ENCODE data around the gene PIAS4.
"Not testable (repeated sequence)": the region's sequence is repeated elsewhere in the genome, so short reads cannot be mapped to it uniquely, and the experiment has no call there.

The PIAS4 gene, protein sequence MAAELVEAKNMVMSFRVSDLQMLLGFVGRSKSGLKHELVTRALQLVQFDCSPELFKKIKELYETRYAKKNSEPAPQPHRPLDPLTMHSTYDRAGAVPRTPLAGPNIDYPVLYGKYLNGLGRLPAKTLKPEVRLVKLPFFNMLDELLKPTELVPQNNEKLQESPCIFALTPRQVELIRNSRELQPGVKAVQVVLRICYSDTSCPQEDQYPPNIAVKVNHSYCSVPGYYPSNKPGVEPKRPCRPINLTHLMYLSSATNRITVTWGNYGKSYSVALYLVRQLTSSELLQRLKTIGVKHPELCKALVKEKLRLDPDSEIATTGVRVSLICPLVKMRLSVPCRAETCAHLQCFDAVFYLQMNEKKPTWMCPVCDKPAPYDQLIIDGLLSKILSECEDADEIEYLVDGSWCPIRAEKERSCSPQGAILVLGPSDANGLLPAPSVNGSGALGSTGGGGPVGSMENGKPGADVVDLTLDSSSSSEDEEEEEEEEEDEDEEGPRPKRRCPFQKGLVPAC

DNA sequence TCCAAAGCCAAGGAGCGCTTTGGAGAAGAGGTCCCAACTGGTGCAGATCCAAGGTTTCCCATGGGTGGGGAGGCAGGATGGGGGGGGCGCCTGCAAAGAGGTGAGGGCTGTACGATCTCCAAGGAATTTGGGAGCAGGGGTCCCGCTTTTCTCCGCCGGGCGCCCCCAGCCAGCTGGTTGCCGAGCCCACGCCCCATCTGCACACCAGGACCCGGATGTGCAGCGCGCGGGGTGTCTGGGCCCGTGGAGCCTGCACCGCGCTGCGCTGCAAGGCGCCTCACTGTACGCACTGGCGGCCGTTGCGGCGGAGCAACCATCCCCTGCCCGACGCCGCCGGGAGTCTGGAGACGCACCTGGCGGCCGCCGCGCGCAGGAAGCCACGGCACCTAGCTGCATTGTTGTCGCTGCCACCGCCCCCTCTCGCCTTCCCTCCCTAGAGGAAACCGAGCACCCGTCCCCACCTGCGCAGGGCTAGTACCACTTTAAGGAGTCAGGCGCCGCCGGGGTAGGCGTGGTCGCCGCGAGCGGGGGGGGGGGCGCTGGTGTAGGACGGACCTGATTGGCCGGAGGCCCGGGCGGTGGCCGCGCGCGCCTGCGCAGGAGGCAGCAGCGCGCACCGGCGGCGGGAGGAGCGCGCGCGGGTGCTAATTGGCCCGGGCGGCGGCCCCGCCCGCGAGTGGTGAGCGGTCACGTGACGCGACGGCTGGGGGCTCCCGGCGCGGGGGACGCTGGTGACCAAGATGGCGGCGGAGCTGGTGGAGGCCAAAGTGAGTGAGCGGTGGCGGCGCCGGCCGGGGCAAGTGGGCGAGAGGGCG, at the start of gene PIAS4:
Gene PIAS4 (plus strand): TSS at position 716 of the 815 bp plus-strand sequence. CDS start 25 bp downstream, at position 741.
- Histone ChIP-seq H3K36me3 (ENCODE audit: insufficient read depth, low read length) (peaks cover 4% of the 10 kb centered on the region; the same call in 1 of the 2 replicates), H3K9ac (ENCODE audit: low read depth, low read length) (peak within 1 kb of the TSS; percentile 79), H3K9me3 (ENCODE audit: control insufficient read depth, insufficient read depth, low read length) (no peaks in the 10 kb centered on the region; the same call in 1 of the 2 replicates), H3K4me1 (ENCODE audit: insufficient read depth, low read length) (0 out of 2 replicates have a peak, but pooled peaks cover 4% of the 10 kb centered on the region)

DNA sequence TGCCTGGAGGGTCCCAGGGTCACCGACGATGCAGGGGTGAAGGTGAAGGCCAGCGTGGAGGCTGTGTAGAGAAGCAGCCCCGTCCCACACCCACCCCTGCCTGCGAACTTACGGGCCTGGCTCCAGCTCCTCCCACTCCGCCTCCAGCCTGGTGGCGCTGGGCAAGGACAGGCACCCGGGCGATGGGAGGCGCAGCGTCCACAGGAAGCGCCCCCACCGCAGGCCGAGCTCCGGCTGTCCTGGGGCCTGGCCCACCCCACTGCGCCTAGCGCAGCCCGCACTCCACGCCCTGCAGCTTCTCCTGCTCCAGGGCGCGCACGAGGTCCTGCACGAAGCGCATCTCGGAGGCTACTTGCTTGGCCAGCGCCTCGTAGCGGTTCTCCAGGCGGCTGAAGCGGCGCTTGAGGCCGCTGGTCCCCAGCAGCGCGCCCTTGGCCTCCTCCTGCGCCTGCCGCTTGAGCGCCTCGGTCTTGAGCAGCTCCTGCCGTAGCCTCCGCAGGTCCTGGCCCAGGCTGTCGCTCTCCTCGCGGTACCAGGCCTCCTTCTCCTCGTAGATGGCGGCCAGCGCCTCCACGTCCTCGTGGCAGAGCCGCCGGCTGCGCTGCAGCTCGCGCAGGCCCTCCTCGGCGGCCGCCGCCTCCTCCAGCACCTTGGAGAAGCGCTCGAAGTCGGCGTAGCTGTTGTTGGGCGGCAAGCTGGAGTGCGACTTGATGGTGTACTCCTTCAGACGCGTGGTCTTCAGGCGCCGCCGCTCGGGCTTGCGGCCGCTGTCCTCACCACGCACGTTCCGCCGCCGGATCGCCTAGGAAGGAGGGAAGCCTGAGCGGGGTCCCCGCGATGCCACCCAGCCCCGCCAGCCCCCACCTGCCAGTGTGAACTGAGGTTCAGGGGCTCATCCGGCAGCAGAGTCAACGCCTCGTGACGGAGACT, 48.4 kb upstream of the PIAS4 start:
- no peaks in the 10 kb centered on the region for H3K9me3 ChIP-seq (ENCODE audit: control insufficient read depth, insufficient read depth, low read length)
- no peak overlapping the region for H3K9ac ChIP-seq (ENCODE audit: low read depth, low read length)
- H3K36me3 ChIP-seq (ENCODE audit: insufficient read depth, low read length) = peaks cover 17% of the 10 kb centered on the region
- no peaks in the 10 kb centered on the region; the same call in 1 of the 2 replicates for H3K4me1 ChIP-seq (ENCODE audit: insufficient read depth, low read length)

DNA sequence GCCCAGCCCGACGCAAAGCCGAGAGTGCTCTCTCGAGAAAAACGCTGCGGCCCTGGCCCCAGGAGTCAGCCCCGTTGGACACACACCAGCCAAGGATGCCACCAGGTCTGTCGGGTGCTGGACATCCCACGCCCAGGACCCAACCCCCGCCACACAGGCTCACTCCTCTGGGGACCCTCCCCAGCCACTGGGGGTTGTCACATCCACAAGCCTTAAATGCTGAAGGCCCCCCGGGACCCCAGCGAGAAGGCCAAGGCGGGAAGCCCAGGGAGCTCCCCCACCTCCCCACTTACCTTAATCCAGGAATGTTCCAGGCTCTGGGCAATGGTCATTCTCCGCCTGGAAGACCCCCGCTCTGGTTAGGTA, 47.8 kb upstream of the PIAS4 start:
- no peaks in the 10 kb centered on the region for H3K9me3 ChIP-seq (ENCODE audit: control insufficient read depth, insufficient read depth, low read length)
- H3K9ac ChIP-seq (ENCODE audit: low read depth, low read length) = no peak overlapping the region
- peaks cover 21% of the 10 kb centered on the region for H3K36me3 ChIP-seq (ENCODE audit: insufficient read depth, low read length)
- H3K4me1 ChIP-seq (ENCODE audit: insufficient read depth, low read length) = no peaks in the 10 kb centered on the region; the same call in 1 of the 2 replicates

DNA sequence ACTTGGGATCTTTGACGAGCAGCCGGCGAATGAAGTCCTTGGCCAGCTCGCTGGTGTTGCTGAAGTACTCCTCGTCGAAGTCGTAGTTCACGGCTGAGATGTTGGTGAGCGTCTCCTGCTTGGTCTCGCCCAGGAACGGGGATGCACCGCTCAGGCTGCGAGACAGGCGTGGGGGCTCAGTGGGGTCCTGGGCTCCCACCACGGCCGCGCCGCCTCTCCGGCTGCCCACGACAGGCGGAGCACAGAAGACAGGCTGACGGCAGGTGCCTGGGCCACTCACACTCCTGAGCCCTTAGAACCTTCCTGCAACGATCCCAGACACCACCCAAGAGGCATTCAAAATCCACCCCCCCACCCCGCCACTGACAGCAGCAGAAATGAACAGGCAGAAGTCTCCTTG, 46.5 kb upstream of the PIAS4 start:
- Histone ChIP-seq H3K4me1 (ENCODE audit: insufficient read depth, low read length) (no peaks in the 10 kb centered on the region), H3K9ac (ENCODE audit: low read depth, low read length) (no peak overlapping the region), H3K9me3 (ENCODE audit: control insufficient read depth, insufficient read depth, low read length) (no peaks in the 10 kb centered on the region), H3K36me3 (ENCODE audit: insufficient read depth, low read length) (peaks cover 29% of the 10 kb centered on the region)

DNA sequence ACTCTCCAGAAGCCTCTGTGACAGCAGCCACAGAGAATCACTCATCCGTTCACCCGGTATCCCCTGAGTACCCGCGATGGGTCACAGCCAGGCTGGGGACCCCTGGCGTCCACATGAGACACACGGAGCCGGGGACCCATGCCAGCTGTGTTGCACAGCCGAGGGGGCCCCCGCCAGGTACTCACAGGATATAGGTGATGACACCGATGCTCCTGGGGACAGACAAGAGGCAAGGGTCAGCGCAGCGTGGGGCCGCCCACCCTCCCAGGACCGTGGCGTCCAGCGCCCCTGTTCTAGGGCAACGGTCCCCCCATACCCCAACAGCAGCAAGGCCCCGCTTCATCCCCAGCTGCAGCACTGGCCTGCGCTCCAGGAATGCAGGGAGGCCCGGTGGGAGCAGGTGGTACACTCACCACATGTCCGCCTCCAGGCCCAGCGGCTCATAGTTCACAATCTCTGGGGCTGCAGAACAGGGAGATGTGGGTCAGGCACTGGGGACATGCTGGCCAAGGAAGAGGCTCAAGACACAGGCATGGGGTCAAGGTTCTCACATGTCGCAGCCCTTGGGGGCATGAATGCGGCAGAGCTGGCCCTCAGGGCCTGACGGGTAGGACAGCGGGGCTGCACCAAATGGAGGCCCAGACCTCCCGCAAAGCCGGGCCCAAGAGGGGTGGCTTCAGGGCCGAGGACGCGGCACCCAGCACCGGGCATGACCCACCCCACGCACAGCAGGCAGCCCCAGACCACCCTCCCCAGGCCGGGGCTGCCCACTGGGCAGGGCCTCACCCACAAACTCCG, 43.9 kb upstream of the PIAS4 start:
- Histone ChIP-seq H3K9me3 (ENCODE audit: control insufficient read depth, insufficient read depth, low read length) (no peaks in the 10 kb centered on the region), H3K4me1 (ENCODE audit: insufficient read depth, low read length) (peaks cover 15% of the 10 kb centered on the region), H3K36me3 (ENCODE audit: insufficient read depth, low read length) (peaks cover 49% of the 10 kb centered on the region), H3K9ac (ENCODE audit: low read depth, low read length) (no peak overlapping the region)

DNA sequence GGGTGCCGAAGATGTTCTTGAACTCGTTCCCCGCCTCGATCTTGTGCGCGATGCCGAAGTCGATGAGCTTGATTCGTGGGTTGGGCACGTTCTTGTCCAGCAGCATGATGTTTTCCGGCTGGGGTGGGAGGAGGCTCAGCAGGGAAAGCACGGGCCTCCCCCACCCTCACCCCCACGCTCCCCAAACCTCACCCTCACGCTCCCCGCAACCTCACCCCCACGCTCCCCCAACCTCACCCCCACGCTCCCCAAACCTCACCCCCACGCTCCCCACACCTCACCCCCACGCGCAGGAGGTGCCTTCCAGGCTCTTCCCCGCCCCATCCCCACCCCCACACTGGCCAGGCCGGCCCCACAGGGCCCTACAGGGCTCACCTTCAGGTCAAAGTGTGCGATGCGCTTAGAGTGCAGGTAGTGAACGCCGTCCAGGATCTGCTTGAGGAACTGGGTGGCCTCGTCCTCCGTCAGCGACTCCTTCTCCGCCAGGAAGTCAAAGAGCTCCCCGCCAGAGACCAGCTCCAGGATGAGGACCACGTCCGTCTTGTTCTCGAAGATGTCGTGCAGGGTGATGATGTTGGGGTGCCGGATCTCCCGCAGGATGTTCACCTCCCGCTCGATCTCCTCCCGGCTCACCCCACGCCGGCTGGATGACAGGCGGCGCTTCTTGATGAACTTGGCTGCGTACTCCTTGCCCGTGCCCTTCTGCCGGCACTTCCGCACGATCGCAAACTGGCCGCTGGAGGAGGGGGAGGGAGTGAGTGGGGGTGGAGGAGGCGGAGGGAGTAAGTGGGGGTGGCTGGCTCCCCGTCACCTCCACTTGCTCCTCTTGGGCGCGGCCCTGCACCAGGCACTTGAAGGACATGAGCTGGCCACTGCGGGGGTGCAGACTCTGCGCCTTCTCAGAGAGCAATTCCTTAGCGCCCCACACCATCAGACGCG, 43.0 kb upstream of the PIAS4 start:
- Histone ChIP-seq H3K9me3 (ENCODE audit: control insufficient read depth, insufficient read depth, low read length) (no peaks in the 10 kb centered on the region), H3K36me3 (ENCODE audit: insufficient read depth, low read length) (peaks cover 52% of the 10 kb centered on the region), H3K4me1 (ENCODE audit: insufficient read depth, low read length) (peaks cover 20% of the 10 kb centered on the region), H3K9ac (ENCODE audit: low read depth, low read length) (no peak overlapping the region)

DNA sequence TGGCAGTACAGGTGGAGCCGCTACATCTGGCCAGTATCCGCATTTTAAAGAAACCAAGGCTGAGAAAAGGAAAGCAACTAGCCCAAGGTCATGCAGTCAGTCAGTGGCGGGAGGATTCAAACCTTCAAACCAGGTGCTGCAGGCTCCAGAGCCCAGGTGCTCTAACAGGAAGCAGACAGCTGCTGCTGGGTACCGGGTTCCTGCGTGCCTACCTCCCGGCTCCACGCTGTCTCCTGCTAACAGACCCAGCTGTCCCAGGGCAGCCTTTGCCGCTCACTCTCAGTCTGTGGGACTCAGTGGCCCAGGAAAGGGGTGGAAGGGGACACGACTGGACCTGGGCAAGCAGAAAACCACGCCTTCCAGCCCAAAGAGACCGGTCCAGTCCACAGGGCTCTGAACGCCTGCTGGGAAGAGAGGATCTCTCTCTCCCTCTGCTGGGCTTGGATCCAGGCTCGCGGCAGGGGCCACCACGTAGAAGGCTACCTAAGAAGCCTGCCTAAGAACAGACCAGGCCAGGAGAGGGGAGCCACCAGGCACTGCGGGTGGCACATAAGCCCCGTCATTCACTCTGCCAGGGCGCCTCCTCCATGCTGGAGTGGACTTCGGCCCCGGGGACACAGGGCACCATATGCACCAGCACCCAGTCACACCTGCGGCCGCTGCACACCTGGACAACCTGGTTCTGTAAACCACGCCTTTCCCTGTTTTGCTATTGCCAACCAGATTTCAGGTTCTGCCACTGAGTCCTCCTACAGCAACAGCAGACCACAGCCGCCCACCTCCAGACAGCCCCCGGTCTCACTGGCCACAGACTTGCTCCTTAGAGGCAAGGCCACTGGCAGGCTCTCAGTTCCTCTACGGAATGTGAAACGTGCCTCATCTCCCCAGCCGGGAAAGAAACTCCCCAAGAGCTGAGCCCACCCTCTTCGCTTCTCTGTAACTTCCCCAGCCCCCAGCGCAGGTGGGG, 41.2 kb upstream of the PIAS4 start:
- no peaks in the 10 kb centered on the region for H3K9me3 ChIP-seq (ENCODE audit: control insufficient read depth, insufficient read depth, low read length)
- peaks cover 20% of the 10 kb centered on the region for H3K4me1 ChIP-seq (ENCODE audit: insufficient read depth, low read length)
- H3K9ac ChIP-seq (ENCODE audit: low read depth, low read length) = no peak overlapping the region
- peaks cover 52% of the 10 kb centered on the region for H3K36me3 ChIP-seq (ENCODE audit: insufficient read depth, low read length)

DNA sequence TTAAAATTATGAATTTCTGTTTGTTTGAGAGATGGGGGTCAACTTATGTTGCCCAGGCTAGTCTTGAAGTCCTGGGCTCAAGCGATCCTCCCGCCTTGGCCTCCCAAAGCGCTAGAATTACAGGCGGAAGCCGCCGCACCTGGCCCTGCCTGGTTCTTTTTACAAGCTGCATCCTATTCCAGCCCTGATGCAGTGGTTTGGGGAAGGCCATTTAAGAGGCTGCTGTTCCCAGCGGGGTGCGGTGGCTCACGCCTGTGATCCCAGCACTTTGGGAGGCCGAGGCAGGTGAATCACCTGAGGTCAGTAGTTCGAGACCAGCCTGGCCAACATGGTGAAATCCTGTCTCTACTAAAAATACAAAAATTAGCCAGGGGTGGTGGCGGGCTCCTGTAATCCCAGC, 39.6 kb upstream of the PIAS4 start:
- H3K4me1 ChIP-seq (ENCODE audit: insufficient read depth, low read length) = peaks cover 20% of the 10 kb centered on the region
- H3K36me3 ChIP-seq (ENCODE audit: insufficient read depth, low read length) = peaks cover 45% of the 10 kb centered on the region
- not testable (repeated sequence) for H3K9ac ChIP-seq (ENCODE audit: low read depth, low read length); H3K9me3 ChIP-seq (ENCODE audit: control insufficient read depth, insufficient read depth, low read length)

DNA sequence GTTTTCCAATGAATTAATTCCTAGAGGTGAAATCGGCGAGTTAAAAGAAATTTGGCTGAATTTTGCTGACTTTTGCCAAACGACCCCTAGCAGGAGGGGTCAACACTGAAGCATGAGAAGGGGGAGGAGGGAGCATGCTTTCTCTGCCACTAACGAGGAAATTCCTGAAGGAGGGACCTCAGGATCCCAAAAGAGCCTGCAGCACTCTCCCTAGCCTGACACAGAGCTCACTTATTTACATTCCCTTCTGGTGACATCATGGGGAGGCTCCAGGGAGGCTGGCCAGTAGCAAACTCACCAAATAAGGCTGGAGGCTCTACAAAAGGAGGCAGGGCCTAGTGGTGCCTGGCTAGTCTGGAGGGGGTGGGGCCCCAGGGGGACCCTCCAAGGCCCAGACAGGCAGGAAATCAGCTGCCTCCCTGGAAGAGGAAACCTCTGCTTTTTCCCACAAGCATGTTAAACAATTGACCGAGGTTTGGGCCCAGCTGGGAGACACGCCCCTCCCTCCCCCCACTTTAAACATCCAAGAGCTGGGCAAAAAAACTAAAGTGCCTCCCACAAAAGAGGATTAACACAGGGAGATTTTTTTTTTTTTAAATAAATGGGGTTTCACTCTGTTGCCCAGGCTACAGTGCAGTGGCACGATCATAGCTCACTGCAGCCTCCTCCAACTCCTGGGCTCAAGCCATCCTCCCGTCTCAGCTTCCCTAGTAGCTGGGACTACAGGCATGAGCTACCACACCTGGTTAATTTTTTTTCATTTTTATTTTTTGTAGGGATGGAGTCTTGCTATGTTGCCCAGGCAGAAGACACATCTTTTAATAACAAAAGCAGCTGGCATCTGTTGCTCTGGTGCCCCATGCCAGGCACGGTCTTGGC, 38.7 kb upstream of the PIAS4 start:
- H3K4me1 ChIP-seq (ENCODE audit: insufficient read depth, low read length) = peaks cover 20% of the 10 kb centered on the region
- peaks cover 38% of the 10 kb centered on the region for H3K36me3 ChIP-seq (ENCODE audit: insufficient read depth, low read length)
- H3K9me3 ChIP-seq (ENCODE audit: control insufficient read depth, insufficient read depth, low read length) = no peaks in the 10 kb centered on the region
- peak overlapping the region; percentile 99 for H3K9ac ChIP-seq (ENCODE audit: low read depth, low read length)

DNA sequence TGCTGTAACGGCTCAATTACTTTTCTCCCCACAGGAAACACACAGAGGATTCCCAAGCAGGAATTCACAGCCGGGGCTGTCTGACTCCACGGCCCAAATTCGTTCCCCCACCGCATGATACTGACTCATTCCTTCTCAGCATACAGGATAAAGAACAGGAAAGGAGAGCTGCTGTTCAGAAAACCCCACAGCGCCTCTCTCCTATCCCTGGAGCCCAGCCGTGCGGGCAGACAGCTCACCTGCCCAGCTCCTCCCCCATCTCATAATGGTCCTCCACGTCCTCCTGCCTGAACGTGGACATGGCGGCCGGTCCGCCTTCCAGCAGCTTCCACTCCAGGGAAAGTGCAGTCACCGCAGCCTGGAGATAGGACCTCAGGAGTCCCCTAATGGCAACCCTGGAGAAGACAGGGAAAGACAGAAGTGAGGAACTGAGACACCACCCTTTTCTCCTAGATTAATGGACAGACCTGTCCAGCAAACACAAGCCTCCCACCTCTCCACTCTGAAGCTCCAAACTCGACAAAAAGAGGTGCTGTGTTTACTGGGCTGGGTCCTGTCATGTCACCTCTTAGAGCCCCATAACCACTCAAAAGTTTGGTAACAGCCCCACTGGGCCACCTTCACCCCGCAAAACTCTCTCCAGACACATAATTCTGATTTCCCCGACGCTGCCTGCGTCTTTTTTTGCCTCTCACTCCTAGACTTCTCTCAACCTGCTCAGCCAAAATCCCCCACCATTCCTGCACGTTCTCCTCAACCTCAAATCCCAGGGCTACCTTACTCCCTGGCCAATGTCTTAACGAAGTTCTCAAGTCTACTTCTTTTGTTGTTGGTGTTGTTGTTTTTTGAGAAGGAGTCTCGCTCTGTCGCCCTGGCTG, 37.9 kb upstream of the PIAS4 start:
- peaks cover 20% of the 10 kb centered on the region for H3K4me1 ChIP-seq (ENCODE audit: insufficient read depth, low read length)
- peak overlapping the region; percentile 99 for H3K9ac ChIP-seq (ENCODE audit: low read depth, low read length)
- H3K36me3 ChIP-seq (ENCODE audit: insufficient read depth, low read length) = peaks cover 35% of the 10 kb centered on the region
- no peaks in the 10 kb centered on the region for H3K9me3 ChIP-seq (ENCODE audit: control insufficient read depth, insufficient read depth, low read length)

All from ES-I3 (cell line).